Stimulated activated CD8-positive, alpha-beta memory T cell treated with anti-CD3 and anti-CD28 coated beads, Interleukin-4, amount 100 ng/mL, for 1 hour (primary cell): Measurements from ENCODE around the gene ATP9B.

ENCODE experiments used
- DNase-seq, 2 donors: peaks; one replicate each; pipeline ENCODE4 v3.0.0-alpha.2; 2020; ENCODE audit warnings: low read depth in 2 of 2, low spot score in 1 of 2

The ATP9B gene

GRCh38 chr18:79424008-79424565, 354.9 kb downstream of the ATP9B start:
- DNase-seq: no peak

- DNase-seq: no peak
Observed at GRCh38 chr18:79424880-79425568, 355.8 kb downstream of the ATP9B start.

DNA sequence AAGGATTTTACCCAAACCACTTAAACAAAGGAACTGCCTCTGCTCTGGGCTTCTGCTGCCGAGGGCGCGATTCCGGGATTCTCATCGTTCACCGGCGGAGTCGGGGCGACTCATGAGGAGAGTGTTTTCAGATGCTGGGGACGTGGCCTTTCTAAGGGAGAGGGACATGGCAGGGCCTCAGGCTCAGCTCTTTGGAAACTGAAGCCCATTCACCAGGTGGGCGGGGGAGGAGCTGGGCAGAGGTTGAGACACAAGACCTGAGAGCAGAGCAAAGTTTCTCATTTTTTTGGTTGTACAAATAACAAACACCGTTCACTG, 356.3 kb downstream of the ATP9B start:
- no peak for DNase-seq

DNA sequence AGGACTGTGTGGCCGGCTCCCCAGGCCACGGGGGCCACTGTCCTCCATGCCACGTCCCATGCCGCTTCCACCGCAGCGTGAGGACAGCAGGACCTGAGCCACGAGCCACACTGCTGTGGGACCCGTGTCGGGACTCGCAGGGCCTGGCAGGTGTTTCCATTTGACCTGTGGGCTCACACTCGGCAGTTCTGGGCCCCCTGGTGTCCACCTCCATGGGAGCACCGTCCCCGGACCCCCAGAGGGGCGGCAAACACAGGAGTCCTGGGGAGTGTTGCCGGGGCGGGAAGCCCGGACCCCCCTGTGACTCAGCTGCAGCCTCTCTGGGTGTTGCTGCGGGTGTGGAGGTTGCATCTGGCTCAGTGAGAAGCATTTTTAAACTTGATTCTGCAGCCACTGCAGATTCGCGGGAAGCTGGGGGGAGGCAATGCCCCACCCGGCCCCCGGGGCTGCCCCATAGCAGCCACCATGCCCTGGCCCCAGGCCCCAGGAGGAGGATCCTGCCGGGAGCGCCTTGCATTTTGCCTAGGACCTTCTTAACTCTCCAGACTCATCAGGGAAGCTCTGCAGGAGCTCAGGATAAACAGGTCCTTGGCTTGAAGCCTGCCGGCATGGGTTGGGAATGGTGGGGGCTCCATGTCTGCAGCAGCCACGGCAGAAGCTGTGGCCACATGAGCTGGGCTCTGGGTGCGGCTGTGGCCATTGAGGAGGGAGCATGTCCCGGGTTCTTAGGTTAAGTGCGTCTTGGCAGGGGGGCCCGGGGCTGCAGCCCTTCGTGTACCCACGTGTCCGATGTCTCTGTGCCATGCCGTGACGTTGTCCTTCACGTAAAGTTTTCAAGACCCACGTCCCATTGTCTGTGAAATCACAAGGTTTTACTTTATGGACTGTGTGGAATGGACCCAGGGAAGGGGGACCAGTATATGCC, 357.4 kb downstream of the ATP9B start:
- no peak for DNase-seq

GRCh38 chr18:79427368-79428225, 358.4 kb downstream of the ATP9B start:
- no peak for DNase-seq
